Neural progenitor cell (in vitro differentiated cells): ENCODE data around the gene RHD. TPM values are rescaled to one million over a fixed set of nuclear protein-coding genes. Genes with fewer than 3 reads are reported as not detected.
"Not testable (repeated sequence)": the region's sequence is repeated elsewhere in the genome, so short reads cannot be mapped to it uniquely, and the experiment has no call there.

Source experiments
- DNase-seq: peaks from one replicate; pipeline ENCODE4 v3.0.0-alpha.2; 2016; ENCODE audit warnings: low spot score
- H2AFZ ChIP-seq: fragments of 200-600 bp; sonication (generic); replicated peaks from 2 replicates; pipeline ENCODE4 v1.6.1; 2016; ENCODE audit warnings: antibody characterized with exemption
- H3F3A ChIP-seq: fragments of 200-600 bp; sonication (generic); 2 replicates; pipeline ENCODE4 v1.6.1; 2016; ENCODE audit warnings: antibody characterized with exemption, low read depth
- H3K27ac ChIP-seq: fragments of 200-600 bp; sonication (generic); 2 replicates; pipeline ENCODE4 v1.5.1; 2016; ENCODE audit warnings: mild to moderate bottlenecking
- H3K27me3 ChIP-seq: fragments of 200-600 bp; sonication (generic); 2 replicates; pipeline ENCODE4 v1.6.1; 2016; ENCODE audit warnings: mild to moderate bottlenecking, moderate library complexity
- H3K36me3 ChIP-seq: fragments of 200-600 bp; sonication (generic); 2 replicates; pipeline ENCODE4 v1.5.1; 2016
- H3K4me1 ChIP-seq: fragments of 200-600 bp; sonication (generic); 2 replicates; pipeline ENCODE4 v1.6.1; 2016; ENCODE audit warnings: mixed run types
- H3K4me2 ChIP-seq: fragments of 200-600 bp; sonication (generic); 2 replicates; pipeline ENCODE4 v1.6.1; 2016
- H3K4me3 ChIP-seq: fragments of 200-600 bp; sonication (generic); 2 replicates; pipeline ENCODE4 v1.5.1; 2016
- H3K79me2 ChIP-seq: fragments of 200-600 bp; sonication (generic); 2 replicates; pipeline ENCODE4 v1.6.1; 2016; ENCODE audit warnings: low read depth
- H3K9ac ChIP-seq: fragments of 200-600 bp; sonication (generic); 2 replicates; pipeline ENCODE4 v1.6.1; 2016
- H3K9me3 ChIP-seq: fragments of 200-600 bp; sonication (generic); 2 replicates; pipeline ENCODE4 v1.5.1; 2016; ENCODE audit warnings: low read depth
- H4K20me1 ChIP-seq: fragments of 200-600 bp; sonication (generic); 2 replicates; pipeline ENCODE4 v1.6.1; 2016; ENCODE audit warnings: low read depth
- H3K27ac Mint-ChIP-seq: 3 replicates; pipeline ENCODE4 v1.8.0; 2021; ENCODE audit warnings: mixed read lengths
- H3K27me3 Mint-ChIP-seq: 2 replicates; pipeline ENCODE4 v1.8.0; 2022; ENCODE audit warnings: low read depth, mild to moderate bottlenecking, inconsistent platforms, moderate library complexity, mixed read lengths; ENCODE audit not compliant: insufficient read depth
- H3K36me3 Mint-ChIP-seq: 3 replicates; pipeline ENCODE4 v1.8.0; 2021; ENCODE audit warnings: mixed read lengths
- H3K4me1 Mint-ChIP-seq: 3 replicates; pipeline ENCODE4 v1.8.0; 2021; ENCODE audit warnings: mixed read lengths
- H3K4me3 Mint-ChIP-seq: 3 replicates; pipeline ENCODE4 v1.8.0; 2021; ENCODE audit warnings: mild to moderate bottlenecking, moderate library complexity, mixed read lengths
- H3K9me3 Mint-ChIP-seq: 3 replicates; pipeline ENCODE4 v1.8.0; 2020; ENCODE audit warnings: mixed read lengths
- total RNA-seq: library from RNA; depleted of rRNA; stranded (reverse); fragments of >200 nt; gene quantifications from 2 replicates; pipeline ENCODE4 v1.2.3, GENCODE V29; 2015; ENCODE audit warnings: low replicate concordance

Gene RHD
- total RNA-seq, 1 donor from 2014 or later: not detected

DNA sequence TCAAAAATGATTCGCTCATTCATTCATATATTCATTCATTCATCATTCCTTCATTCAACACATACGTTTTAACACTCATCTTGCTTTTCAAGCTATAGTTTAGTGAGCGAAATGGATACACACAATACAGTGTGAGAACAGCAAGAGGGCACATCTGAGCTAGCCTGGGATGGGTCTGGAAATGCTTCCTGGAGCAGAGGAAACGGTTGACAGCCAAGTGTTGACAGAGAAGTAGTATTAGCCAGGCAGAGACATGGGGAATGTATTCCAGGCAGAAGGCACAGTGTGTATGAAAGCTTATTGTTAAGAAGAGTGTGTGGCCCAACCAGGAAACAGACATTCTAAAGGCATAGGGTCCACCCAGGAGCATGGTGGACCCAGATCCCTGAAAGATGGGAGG is 32.6 kb downstream of the RHD start:
- not testable (repeated sequence) for H3K4me3 ChIP-seq, H3K4me3 Mint-ChIP-seq, H2AFZ ChIP-seq, H3K27me3 ChIP-seq, H3K4me1 ChIP-seq, H3K27ac Mint-ChIP-seq, H3K9me3 ChIP-seq, H3F3A ChIP-seq, H3K27me3 Mint-ChIP-seq, H3K27ac ChIP-seq, H3K4me2 ChIP-seq, H3K79me2 ChIP-seq, H3K9me3 Mint-ChIP-seq, DNase-seq, H3K36me3 Mint-ChIP-seq, H3K36me3 ChIP-seq, H3K4me1 Mint-ChIP-seq, H4K20me1 ChIP-seq, H3K9ac ChIP-seq

DNA sequence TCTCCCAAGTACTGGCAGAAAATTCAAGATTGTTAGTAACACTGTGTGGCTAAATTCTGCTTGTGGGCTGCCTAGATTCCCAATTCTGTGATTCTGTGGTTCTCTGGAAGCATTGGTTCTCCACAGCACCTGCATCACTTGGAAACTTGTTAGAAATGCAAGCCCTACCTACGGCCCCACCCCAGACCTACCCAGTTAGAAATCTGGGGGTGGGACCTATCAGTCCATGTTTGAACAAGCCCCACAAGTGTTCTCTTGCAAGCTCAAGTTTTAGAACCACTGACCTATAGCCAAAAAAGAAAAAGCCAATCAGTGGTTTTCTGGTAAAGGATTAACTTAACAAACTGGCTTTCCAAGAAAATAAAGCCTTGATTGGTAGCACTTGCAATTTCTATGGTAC is 35.9 kb downstream of the RHD start:
- H3K4me3 Mint-ChIP-seq, H3K4me1 Mint-ChIP-seq, H3K9me3 ChIP-seq: not testable (repeated sequence)

DNA sequence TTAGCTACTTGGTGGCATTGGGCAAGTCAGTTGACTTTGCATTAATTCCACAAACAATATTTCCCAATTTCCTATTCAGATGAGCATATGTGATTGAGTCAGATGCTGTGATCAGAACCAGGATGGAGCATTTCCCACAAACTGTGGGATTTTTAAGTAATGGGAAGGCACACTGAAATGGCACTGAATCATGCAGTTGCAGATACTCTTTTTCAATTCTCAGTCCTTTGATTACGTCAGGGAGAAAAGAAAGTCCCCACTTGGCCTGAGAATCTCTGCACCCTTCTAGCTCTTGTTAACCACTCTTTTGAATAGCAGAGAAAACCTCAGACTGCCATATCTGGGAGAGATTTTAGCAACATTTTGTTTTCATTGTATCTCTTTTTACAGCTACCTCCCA is 36.8 kb downstream of the RHD start:
- H3K27ac Mint-ChIP-seq, H3K4me2 ChIP-seq, H3K9ac ChIP-seq, H3K27ac ChIP-seq, H3K27me3 ChIP-seq, DNase-seq, H3K4me1 Mint-ChIP-seq, H3F3A ChIP-seq, H4K20me1 ChIP-seq, H3K4me3 Mint-ChIP-seq, H3K27me3 Mint-ChIP-seq, H3K36me3 Mint-ChIP-seq, H3K9me3 ChIP-seq, H3K9me3 Mint-ChIP-seq, H3K79me2 ChIP-seq, H2AFZ ChIP-seq, H3K4me3 ChIP-seq, H3K36me3 ChIP-seq, H3K4me1 ChIP-seq: not testable (repeated sequence)

More for the DNA sequence above, 35.9 kb downstream of the RHD start:
- not testable (repeated sequence) for H3K36me3 Mint-ChIP-seq, H3K27me3 ChIP-seq, H3K27me3 Mint-ChIP-seq, H3K27ac Mint-ChIP-seq, H3K4me3 ChIP-seq, H3K4me1 ChIP-seq, H3K9me3 Mint-ChIP-seq, H3K36me3 ChIP-seq, H3K9ac ChIP-seq, H3F3A ChIP-seq, H3K4me2 ChIP-seq, H3K79me2 ChIP-seq, H3K27ac ChIP-seq, H4K20me1 ChIP-seq, DNase-seq, H2AFZ ChIP-seq

DNA sequence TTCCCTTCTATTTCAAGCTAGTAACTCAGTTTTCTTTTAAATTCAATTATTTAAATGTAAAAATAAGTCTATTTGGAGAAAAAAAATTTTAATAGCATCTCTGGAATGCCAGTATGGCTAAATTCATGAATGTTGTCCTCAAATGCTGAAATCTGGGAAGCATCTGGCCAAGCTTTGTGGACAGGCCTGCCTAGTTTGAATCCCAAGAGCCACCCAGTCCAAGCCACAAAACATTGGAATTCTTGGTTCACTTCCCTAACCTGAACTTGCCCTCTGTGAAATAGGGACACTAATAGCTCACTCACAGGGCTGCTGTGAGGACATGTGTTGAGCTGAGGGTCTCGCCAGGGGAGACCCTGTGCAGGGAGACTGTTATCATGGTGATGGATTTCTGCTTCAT is 37.2 kb downstream of the RHD start:
- H4K20me1 ChIP-seq, H3K9me3 Mint-ChIP-seq, H3K27ac Mint-ChIP-seq, H3K27ac ChIP-seq, H3K27me3 ChIP-seq, H3K79me2 ChIP-seq, H2AFZ ChIP-seq, H3K27me3 Mint-ChIP-seq, H3K4me3 Mint-ChIP-seq, H3K36me3 ChIP-seq, H3K4me1 Mint-ChIP-seq, H3K4me2 ChIP-seq, H3K9me3 ChIP-seq, H3K9ac ChIP-seq, H3K4me3 ChIP-seq, H3K4me1 ChIP-seq, DNase-seq, H3K36me3 Mint-ChIP-seq, H3F3A ChIP-seq: not testable (repeated sequence)

DNA sequence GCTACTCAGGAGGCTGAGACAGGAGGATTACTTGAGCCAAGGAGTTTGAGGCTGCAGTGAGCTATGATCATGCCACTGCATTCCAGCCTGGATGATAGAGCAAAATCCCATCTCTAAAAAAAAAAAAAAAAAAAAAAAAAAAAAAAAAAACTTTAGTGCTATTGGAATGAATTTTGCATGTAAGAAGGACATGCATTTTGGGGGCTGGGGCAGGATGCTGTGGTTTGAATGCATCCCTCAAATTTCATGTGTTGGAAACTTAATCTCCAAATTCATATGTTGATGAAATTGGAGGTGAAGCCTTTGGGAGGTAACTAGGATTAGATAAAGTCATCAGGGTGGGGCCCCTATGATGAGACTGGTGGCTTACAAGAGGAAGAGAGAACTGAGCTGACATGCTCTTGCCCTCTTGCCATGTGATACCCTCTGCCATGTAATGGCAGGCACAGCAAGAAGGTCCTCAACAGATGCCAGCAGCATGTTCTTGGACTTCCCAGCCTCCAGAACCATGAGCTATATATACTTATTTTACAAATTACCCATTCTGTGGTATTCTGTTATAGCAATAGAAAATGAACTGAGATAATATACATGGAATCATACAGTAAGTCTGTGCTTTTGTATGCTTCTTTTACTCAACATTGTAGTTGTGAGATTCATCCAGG is 40.6 kb downstream of the RHD start:
- not testable (repeated sequence) for H3K36me3 ChIP-seq, H3K9me3 ChIP-seq, H3K36me3 Mint-ChIP-seq, H3K4me3 Mint-ChIP-seq, H2AFZ ChIP-seq, H3K9me3 Mint-ChIP-seq, H3K27me3 Mint-ChIP-seq, H3K27ac Mint-ChIP-seq, H3K27ac ChIP-seq, H3K9ac ChIP-seq, DNase-seq, H3K79me2 ChIP-seq, H3K4me1 Mint-ChIP-seq, H4K20me1 ChIP-seq, H3K4me2 ChIP-seq, H3K4me3 ChIP-seq, H3K27me3 ChIP-seq, H3K4me1 ChIP-seq, H3F3A ChIP-seq

DNA sequence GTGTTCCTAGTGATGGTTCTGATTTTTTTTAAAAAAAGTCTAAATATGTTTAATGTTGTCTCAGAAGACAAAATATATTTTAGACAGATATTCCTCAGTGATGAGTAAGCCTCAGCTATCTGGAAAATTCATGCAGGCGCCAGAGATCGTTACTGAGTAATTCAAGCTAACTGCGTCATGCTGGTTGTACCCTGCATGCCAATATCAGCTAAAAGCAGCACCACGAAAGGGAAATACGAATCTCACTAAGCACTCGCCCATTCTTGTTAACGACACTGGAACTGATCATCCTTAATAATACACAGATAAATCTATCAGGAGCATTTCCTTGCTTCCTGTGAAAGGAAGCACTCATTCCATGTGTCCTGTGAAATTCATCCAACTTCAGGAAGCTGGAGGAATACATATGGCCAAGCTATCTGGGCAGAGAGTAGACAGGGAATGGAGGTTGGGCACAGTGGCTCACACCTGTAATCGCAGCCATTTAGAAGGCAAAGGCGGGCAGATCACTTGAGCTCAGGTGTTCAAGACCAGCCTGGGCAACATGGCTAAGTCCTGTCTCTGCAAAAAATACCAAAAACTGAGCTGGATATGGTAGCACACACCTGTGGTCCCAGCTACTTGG is 48.1 kb downstream of the RHD start:
- not testable (repeated sequence) for H3K4me1 ChIP-seq, H3K36me3 Mint-ChIP-seq, H4K20me1 ChIP-seq, H3K79me2 ChIP-seq, H3K27me3 ChIP-seq, H3K9ac ChIP-seq, H3K4me1 Mint-ChIP-seq, H3K27ac Mint-ChIP-seq, H3K27me3 Mint-ChIP-seq, H3K4me3 ChIP-seq, H3K27ac ChIP-seq, H3K36me3 ChIP-seq, H3K4me2 ChIP-seq, H3K9me3 Mint-ChIP-seq, H2AFZ ChIP-seq, H3F3A ChIP-seq, DNase-seq, H3K9me3 ChIP-seq, H3K4me3 Mint-ChIP-seq

DNA sequence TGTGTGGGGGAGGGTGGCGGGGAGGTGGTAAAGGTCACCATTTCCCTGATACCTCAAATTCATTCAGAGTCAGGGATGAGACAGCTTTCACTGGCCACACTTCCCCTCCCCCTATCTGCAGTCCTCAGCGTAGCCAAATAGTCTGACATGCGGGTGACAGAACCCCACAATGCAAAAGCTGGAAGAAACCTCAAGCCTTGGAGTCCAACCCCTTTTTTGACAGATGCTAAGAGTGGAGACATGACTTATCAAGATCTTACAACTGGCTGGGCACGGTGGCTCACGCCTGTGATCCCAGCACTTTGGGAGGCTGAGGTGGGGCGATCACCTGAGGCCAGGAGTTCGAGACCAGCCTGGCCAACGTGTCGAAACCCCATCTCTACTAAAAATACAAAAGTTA is 49.8 kb downstream of the RHD start:
- not testable (repeated sequence) for H3K36me3 Mint-ChIP-seq, H3K9ac ChIP-seq, H3K27me3 Mint-ChIP-seq, H3K79me2 ChIP-seq, H3K4me2 ChIP-seq, H3K27ac Mint-ChIP-seq, DNase-seq, H3K4me3 ChIP-seq, H2AFZ ChIP-seq, H3K27me3 ChIP-seq, H3K4me3 Mint-ChIP-seq, H4K20me1 ChIP-seq, H3K36me3 ChIP-seq, H3K9me3 ChIP-seq, H3F3A ChIP-seq, H3K27ac ChIP-seq, H3K9me3 Mint-ChIP-seq, H3K4me1 Mint-ChIP-seq, H3K4me1 ChIP-seq

DNA sequence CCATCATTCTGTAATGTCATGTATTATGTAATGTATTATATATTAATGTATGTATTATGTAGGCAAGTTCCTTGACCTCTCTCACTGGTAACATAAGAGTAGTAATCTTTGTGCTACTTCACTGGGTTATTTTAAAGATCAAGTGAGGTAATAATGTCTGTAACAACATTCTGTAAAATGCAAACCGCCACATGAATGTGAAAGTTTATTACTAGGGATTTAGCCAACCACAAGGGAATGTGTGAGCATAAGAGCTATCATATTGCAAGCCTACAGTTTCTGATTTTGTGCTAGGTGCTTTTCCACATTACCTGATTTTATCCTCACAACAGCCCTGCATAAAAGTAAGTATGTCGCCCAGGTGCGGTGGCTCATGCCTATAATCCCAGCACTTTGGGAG is 52.1 kb downstream of the RHD start:
- not testable (repeated sequence) for H3K36me3 Mint-ChIP-seq, H3K36me3 ChIP-seq, H3F3A ChIP-seq, H3K9me3 Mint-ChIP-seq, H3K79me2 ChIP-seq, H3K9ac ChIP-seq, H2AFZ ChIP-seq, H3K4me2 ChIP-seq, H3K27ac ChIP-seq, DNase-seq, H3K27me3 Mint-ChIP-seq, H3K4me1 ChIP-seq, H3K9me3 ChIP-seq, H3K27ac Mint-ChIP-seq, H3K27me3 ChIP-seq, H3K4me3 ChIP-seq, H3K4me1 Mint-ChIP-seq, H4K20me1 ChIP-seq, H3K4me3 Mint-ChIP-seq
